GM18951 (cell line): ENCODE measurements around the gene PLAU.
"Not testable (repeated sequence)": the region's sequence is repeated elsewhere in the genome, so short reads cannot be mapped to it uniquely, and the experiment has no call there.

Experiments used
- POLR2A ChIP-seq: IDR thresholded peaks from 4 replicates; pipeline ENCODE4 v1.6.1; 2011; ENCODE audit warnings: mild to moderate bottlenecking; ENCODE audit not compliant: insufficient read length, insufficient read depth; ENCODE audit errors: extremely low read depth
- in situ Hi-C: fragments of 300-500 bp; cut with MboI; formaldehyde crosslinking; loops from one replicate; pipeline ENCODE4 v1.12.0; 2022; ENCODE audit warnings: low sequenced_read_pairs, mixed read lengths, inconsistent platforms; ENCODE audit not compliant: unreplicated experiment

The PLAU gene

DNA sequence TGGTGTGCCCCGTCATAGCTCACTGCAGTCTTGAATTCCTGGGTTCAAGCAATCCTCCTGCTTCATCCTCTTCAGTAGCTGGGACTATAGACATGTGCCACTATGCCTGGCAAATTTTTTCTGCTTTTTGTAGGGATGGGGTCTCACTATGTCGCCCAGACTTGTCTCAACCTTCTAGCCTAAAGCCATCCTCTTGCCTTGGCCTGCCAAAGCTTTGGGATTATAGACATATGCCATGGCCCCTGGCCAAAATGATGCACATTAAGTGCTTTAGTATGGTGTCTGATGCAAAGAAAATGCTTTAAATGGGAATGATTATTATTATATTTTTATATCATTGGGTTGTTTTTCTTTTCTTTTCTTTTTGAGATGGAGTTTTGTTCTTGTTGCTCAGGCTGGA lies 53.8 kb downstream of the PLAU start:
- no peak for TF ChIP-seq POLR2A
- in situ Hi-C loops: no loop called here

DNA sequence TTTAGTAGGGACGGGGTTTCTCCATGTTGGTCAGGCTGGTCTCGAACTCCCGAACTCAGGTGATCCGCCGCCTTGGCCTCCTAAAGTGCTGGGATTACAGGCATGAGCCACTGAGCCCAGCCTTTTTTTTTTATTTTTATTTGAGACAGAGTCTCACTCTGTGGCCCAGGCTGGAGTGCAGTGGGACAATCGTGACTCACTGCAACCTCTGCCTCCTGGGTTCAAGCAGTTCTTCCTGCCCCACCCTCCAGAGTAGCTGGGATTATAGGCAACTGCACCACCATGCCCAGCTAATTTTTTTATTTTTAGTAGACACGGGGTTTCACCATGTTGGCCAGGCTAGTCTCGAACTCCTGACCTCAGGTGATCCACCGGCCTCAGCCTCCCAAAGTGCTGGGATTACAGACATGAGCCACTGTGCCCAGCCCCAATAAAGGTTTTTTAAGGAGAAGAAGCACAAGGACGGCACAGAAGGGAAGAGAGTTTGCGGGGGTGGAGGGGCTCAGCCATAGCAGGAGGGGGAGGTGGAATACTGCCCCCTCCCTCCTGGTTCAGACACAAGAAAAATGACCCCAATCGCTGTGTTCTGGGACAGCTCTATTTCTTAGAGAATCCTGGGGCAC lies 54.4 kb downstream of the PLAU start:
- in situ Hi-C loops: not testable (repeated sequence)

DNA sequence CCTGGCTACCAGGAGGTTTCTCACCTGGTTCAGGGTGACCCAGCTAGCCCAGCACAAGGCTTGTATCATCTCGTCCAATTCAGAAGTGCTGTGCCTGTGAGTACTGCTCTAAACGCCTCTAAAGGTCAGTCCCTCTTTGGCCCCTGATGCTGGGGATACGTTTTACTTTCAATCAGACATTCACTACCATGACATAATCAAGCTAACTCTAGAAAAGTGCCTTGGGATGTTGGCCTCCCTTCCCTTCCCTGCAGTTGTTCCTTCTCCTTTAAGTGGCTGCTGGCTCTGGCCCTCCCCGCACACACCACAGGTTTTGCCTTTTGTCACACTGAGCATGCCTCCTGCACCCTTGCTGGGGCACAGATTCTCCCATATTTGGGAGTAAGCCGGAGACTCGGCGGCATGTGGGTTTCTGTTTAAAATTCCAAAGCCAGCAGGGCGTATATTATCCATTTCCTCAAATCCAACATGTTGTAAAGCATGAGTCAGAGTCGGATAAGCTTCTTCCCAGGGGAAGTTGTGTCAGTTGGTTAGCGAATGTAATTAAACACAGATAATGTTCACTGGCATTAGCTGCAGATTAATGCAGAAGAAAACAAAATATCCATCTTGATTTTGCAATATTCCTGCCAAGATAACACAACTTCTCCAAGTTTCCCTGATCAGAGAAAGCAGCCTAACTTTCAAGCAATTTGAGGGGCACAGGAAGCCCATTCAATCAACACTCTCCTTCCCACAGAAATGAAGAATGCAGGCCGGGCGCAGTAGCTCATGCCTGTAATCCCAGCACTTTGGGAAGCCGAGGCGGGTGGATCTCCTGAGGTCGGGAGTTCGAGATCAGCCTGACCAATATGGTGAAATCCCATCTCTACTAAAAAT lies 55.2 kb downstream of the PLAU start:
- in situ Hi-C loops: no loop called here
- no peak for TF ChIP-seq POLR2A

DNA sequence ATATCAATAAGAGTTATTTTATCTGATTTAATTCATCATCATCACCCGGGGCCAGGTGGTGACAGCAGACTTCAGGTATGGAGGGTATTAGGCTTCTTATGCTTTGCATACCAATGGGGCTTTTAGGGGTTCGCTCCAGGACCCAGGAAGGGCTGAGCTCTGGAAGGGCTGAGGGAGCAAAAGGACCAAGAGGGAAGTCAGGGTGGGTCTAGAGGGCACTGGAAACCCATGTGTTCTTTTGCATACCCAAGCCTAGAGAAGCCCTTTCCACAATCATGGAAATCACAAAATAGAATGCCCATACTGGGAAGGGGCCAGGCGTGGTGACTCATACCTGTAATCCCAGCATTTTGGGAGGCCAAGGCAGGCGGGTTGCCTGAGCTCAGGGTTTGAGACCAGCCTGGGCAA lies 56.1 kb downstream of the PLAU start:
- TF ChIP-seq POLR2A: no peak
- in situ Hi-C loops: no loop called here
